Endodermal cell (in vitro differentiated cells): ENCODE data around the gene ANKH. TPM values are rescaled to one million over a fixed set of nuclear protein-coding genes. Genes with fewer than 3 reads are reported as not detected.

Experiments used
- DNase-seq: peaks from one replicate; pipeline ENCODE4 v3.0.0-alpha.2; 2017
- H3K27ac ChIP-seq: 2 replicates; pipeline ENCODE4 v1.5.1; 2013; ENCODE audit warnings: mild to moderate bottlenecking, low read depth, low read length, moderate library complexity
- H3K27me3 ChIP-seq: 2 replicates; pipeline ENCODE4 v1.6.1; 2013; ENCODE audit warnings: mild to moderate bottlenecking, low read length, moderate library complexity; ENCODE audit not compliant: insufficient read depth, control insufficient read depth, poor library complexity, severe bottlenecking
- H3K36me3 ChIP-seq: 2 replicates; pipeline ENCODE4 v1.7.0; 2013; ENCODE audit warnings: mild to moderate bottlenecking, low read length, moderate library complexity; ENCODE audit not compliant: control insufficient read depth, insufficient read depth
- H3K4me1 ChIP-seq: one replicate; pipeline ENCODE4 v1.7.0; 2013; ENCODE audit warnings: low read length; ENCODE audit not compliant: control insufficient read depth, insufficient read depth
- H3K4me3 ChIP-seq: 2 replicates; pipeline ENCODE4 v1.5.1; 2013; ENCODE audit warnings: mild to moderate bottlenecking, low read length, moderate library complexity
- H3K9ac ChIP-seq: 2 replicates; pipeline ENCODE4 v1.6.1; 2013; ENCODE audit warnings: mild to moderate bottlenecking, low read length, moderate library complexity; ENCODE audit not compliant: poor library complexity, severe bottlenecking; ENCODE audit errors: extremely low read depth
- H3K9me3 ChIP-seq: 2 replicates; pipeline ENCODE4 v1.6.1; 2013; ENCODE audit warnings: mild to moderate bottlenecking, low read length, moderate library complexity; ENCODE audit not compliant: control insufficient read depth
- H3K27ac Mint-ChIP-seq: 2 replicates; pipeline ENCODE4 v1.8.0; 2020; ENCODE audit warnings: mixed read lengths
- H3K27me3 Mint-ChIP-seq: 2 replicates; pipeline ENCODE4 v1.8.0; 2021; ENCODE audit warnings: mild to moderate bottlenecking, mixed read lengths; ENCODE audit not compliant: insufficient read depth
- H3K36me3 Mint-ChIP-seq: 2 replicates; pipeline ENCODE4 v1.8.0; 2020; ENCODE audit warnings: low read depth, mixed read lengths
- H3K4me1 Mint-ChIP-seq: 2 replicates; pipeline ENCODE4 v1.8.0; 2020; ENCODE audit warnings: mixed read lengths
- H3K4me3 Mint-ChIP-seq: 2 replicates; pipeline ENCODE4 v1.8.0; 2020; ENCODE audit warnings: mild to moderate bottlenecking, moderate library complexity, mixed read lengths
- H3K9me3 Mint-ChIP-seq: 2 replicates; pipeline ENCODE4 v1.8.0; 2020; ENCODE audit warnings: mild to moderate bottlenecking, mixed read lengths
- CTCF ChIP-seq: fragments of 200-600 bp; sonication (generic); conservative IDR thresholded peaks from 2 replicates; pipeline ENCODE4 v1.5.0; 2021; ENCODE audit warnings: antibody characterized with exemption, mild to moderate bottlenecking
- WGBS, 2 experiments: methylation state at CpG; one replicate each; pipeline versions ENCODE4 v1.1.5 to v1.1.7; 2013; ENCODE audit warnings: missing lambda C conversion rate in 2 of 2, mixed read lengths in 1 of 2; ENCODE audit not compliant: insufficient coverage in 1 of 2, insufficient read length in 1 of 2; 5-methylcytosine and 5-hydroxymethylcytosine counted together
- total RNA-seq, 2 donors: library from RNA; stranded (reverse); fragmentation: NEBNext Ultra II Directional in 1 of 2; extraction: Animal tissue kit (Norgen Biotek cat#: 25700) in 1 of 2; gene quantifications; 2 replicates in 1 of 2; 3 replicates in 1 of 2; pipeline ENCODE4 v1.2.1, GENCODE V29; 2021

The ANKH gene
- total RNA-seq, 2 donors from 2014 or later, result 26.5 to 43.4 TPM

- H3K27me3 Mint-ChIP-seq, result no peaks in the 10 kb centered on the region
These were observed 10.3 kb downstream of the ANKH start for GRCh38 chr5:14861123-14861765.

GRCh38 chr5:14859980-14860379, 11.6 kb downstream of the ANKH start:
- Histone ChIP-seq H3K4me3 (no peak overlapping the region), H3K9ac (no peak overlapping the region), H3K4me1 (peaks cover 8% of the 10 kb centered on the region), H3K36me3 (no peaks in the 10 kb centered on the region), H3K9me3 (no peaks in the 10 kb centered on the region), H3K27me3 (no peaks in the 10 kb centered on the region), H3K27ac (no peak overlapping the region)
- Mint-ChIP-seq H3K27ac (no peak overlapping the region), H3K4me3 (no peak overlapping the region), H3K9me3 (no peaks in the 10 kb centered on the region), H3K27me3 (no peaks in the 10 kb centered on the region), H3K36me3 (no peaks in the 10 kb centered on the region), H3K4me1 (peaks cover 10% of the 10 kb centered on the region)
- no peak for TF ChIP-seq CTCF
- WGBS, 2 experiments, result 88 to 93% methylated on average over 3 to 7 of the region's 7 CpGs
- DNase-seq, result no peak

More at GRCh38 chr5:14861123-14861765, 10.3 kb downstream of the ANKH start:
- no peak for DNase-seq
- Mint-ChIP-seq H3K4me1 (peaks cover 10% of the 10 kb centered on the region), H3K36me3 (no peaks in the 10 kb centered on the region), H3K27ac (no peak overlapping the region), H3K9me3 (no peaks in the 10 kb centered on the region), H3K4me3 (no peak overlapping the region)
- no peaks in the 10 kb centered on the region for H3K27me3 ChIP-seq
- no peak overlapping the region for H3K4me3 ChIP-seq
- no peak overlapping the region for H3K27ac ChIP-seq
- H3K36me3 ChIP-seq, result no peaks in the 10 kb centered on the region
- no peak for TF ChIP-seq CTCF
- peaks cover 8% of the 10 kb centered on the region for H3K4me1 ChIP-seq
- H3K9me3 ChIP-seq, result no peaks in the 10 kb centered on the region
- 83 to 89% methylated on average over 3 to 4 of the region's 4 CpGs for WGBS, 2 experiments
- no peak overlapping the region for H3K9ac ChIP-seq

- H3K4me1 Mint-ChIP-seq, result peaks cover 12% of the 10 kb centered on the region
- no peaks in the 10 kb centered on the region for H3K27me3 Mint-ChIP-seq
- H3K36me3 Mint-ChIP-seq, result no peaks in the 10 kb centered on the region
- no peak for DNase-seq
- Histone ChIP-seq H3K27ac (no peak overlapping the region), H3K9ac (no peak overlapping the region), H3K4me1 (peaks cover 8% of the 10 kb centered on the region), H3K9me3 (no peaks in the 10 kb centered on the region), H3K27me3 (no peaks in the 10 kb centered on the region), H3K4me3 (no peak overlapping the region), H3K36me3 (no peaks in the 10 kb centered on the region)
- H3K27ac Mint-ChIP-seq, result no peak overlapping the region
- no peaks in the 10 kb centered on the region for H3K9me3 Mint-ChIP-seq
- 95 to 100% methylated on average over 1 of the region's 1 CpG for WGBS, 2 experiments
- no peak overlapping the region for H3K4me3 Mint-ChIP-seq
- no peak for TF ChIP-seq CTCF
These were observed 12.4 kb downstream of the ANKH start for GRCh38 chr5:14859150-14859549.
